Ascending aorta (tissue), 2 donors: Measurements from ENCODE around the gene IGDCC3. TPM values are rescaled to one million over a fixed set of nuclear protein-coding genes. Genes with fewer than 3 reads are reported as not detected.

Source experiments
- DNase-seq, 2 donors: peaks; one replicate each; pipeline ENCODE4 v3.0.0-alpha.2; 2019; ENCODE audit warnings: low spot score in 2 of 2
- H3K27ac ChIP-seq, 2 donors: fragments of 200-600 bp; sonication (generic); one replicate each; pipeline ENCODE4 v1.5.1; 2016 to 2017; ENCODE audit warnings: mild to moderate bottlenecking in 1 of 2
- H3K27me3 ChIP-seq: fragments of 200-600 bp; sonication (generic); one replicate; pipeline ENCODE4 v1.5.1; 2017
- H3K36me3 ChIP-seq, 2 donors: fragments of 200-600 bp; sonication (generic); one replicate each; pipeline ENCODE4 v1.5.1; 2016
- H3K4me1 ChIP-seq, 2 donors: fragments of 200-600 bp; sonication (generic); one replicate each; pipeline ENCODE4 v1.5.1; 2016 to 2017; ENCODE audit warnings: mild to moderate bottlenecking in 1 of 2
- H3K4me3 ChIP-seq, 2 donors: fragments of 200-600 bp; sonication (generic); one replicate each; pipeline ENCODE4 v1.5.1; 2016 to 2017; ENCODE audit warnings: mild to moderate bottlenecking in 1 of 2
- H3K9me3 ChIP-seq, 2 donors: fragments of 200-600 bp; sonication (generic); one replicate each; pipeline ENCODE4 v1.5.1; 2016
- CTCF ChIP-seq, 3 experiments: fragments of 200-600 bp in 2 of 3; fragments of 450-650 bp in 1 of 3; sonication (generic) in 2 of 3; IDR thresholded peaks; one replicate each; pipeline ENCODE4 v1.5.1; 2016 to 2019; ENCODE audit warnings: antibody characterized with exemption in 3 of 3, mild to moderate bottlenecking in 1 of 3, moderate library complexity in 1 of 3
- intact Hi-C: fragments of 100-400 bp; cut with DNase I; formaldehyde crosslinking; loops from one replicate; pipeline ENCODE4 v1.15.1; 2023
- total RNA-seq: library from RNA; depleted of rRNA; stranded (reverse); fragments of >200 nt; gene quantifications from one replicate; pipeline ENCODE4 v1.1.0, GENCODE V29; 2016

IGDCC3 gene
- total RNA-seq, 1 donor from 2014 or later, result not detected

GRCh38 chr15:65332391-65333147 is 45.2 kb downstream of the IGDCC3 start:
- H3K27ac ChIP-seq, result no peak overlapping the region
- intact Hi-C loops, result no loop called here
- DNase-seq, result no peak
- no peak overlapping the region for H3K4me3 ChIP-seq
- TF ChIP-seq CTCF (IDR thresholded peaks at IDR 0.05), result no peak
- H3K36me3 ChIP-seq, result no peaks in the 10 kb centered on the region
- no peaks in the 10 kb centered on the region for H3K4me1 ChIP-seq
- no peaks in the 10 kb centered on the region for H3K27me3 ChIP-seq
- no peaks in the 10 kb centered on the region for H3K9me3 ChIP-seq

- no peaks in the 10 kb centered on the region for H3K9me3 ChIP-seq
- H3K4me1 ChIP-seq, result no peaks in the 10 kb centered on the region
- H3K4me3 ChIP-seq, result no peak overlapping the region
- no peaks in the 10 kb centered on the region for H3K36me3 ChIP-seq
- DNase-seq, result no peak
- intact Hi-C loops, result no loop called here
- H3K27ac ChIP-seq, result no peak overlapping the region
- TF ChIP-seq CTCF (IDR thresholded peaks at IDR 0.05), result no peak
- no peaks in the 10 kb centered on the region for H3K27me3 ChIP-seq
Observed at GRCh38 chr15:65331811-65332210, 46.0 kb downstream of the IGDCC3 start.

- Histone ChIP-seq H3K36me3 (no peaks in the 10 kb centered on the region), H3K4me1 (no peaks in the 10 kb centered on the region), H3K27ac (no peak overlapping the region), H3K4me3 (no peak overlapping the region), H3K27me3 (no peaks in the 10 kb centered on the region), H3K9me3 (no peaks in the 10 kb centered on the region)
- intact Hi-C loops, result no loop called here
- no peak for DNase-seq
- TF ChIP-seq CTCF (IDR thresholded peaks at IDR 0.05), result no peak
Observed at GRCh38 chr15:65330934-65331645, 46.7 kb downstream of the IGDCC3 start.

- Histone ChIP-seq H3K4me3 (no peak overlapping the region), H3K27me3 (no peaks in the 10 kb centered on the region), H3K36me3 (no peaks in the 10 kb centered on the region), H3K4me1 (no peaks in the 10 kb centered on the region), H3K9me3 (no peaks in the 10 kb centered on the region), H3K27ac (no peak overlapping the region)
- intact Hi-C loops, result no loop called here
- no peak for TF ChIP-seq CTCF (IDR thresholded peaks at IDR 0.05)
- no peak for DNase-seq
Observed at GRCh38 chr15:65329984-65330735, 47.6 kb downstream of the IGDCC3 start.

GRCh38 chr15:65329288-65329983 is 48.4 kb downstream of the IGDCC3 start:
- Histone ChIP-seq H3K36me3 (no peaks in the 10 kb centered on the region), H3K27me3 (no peaks in the 10 kb centered on the region), H3K4me3 (no peak overlapping the region), H3K27ac (no peak overlapping the region), H3K9me3 (no peaks in the 10 kb centered on the region), H3K4me1 (no peaks in the 10 kb centered on the region)
- DNase-seq, result no peak
- intact Hi-C loops, result no loop called here
- no peak for TF ChIP-seq CTCF (IDR thresholded peaks at IDR 0.05)
